PC-9 (cell line): ENCODE measurements around the gene CDK9. TPM values are rescaled to one million over a fixed set of nuclear protein-coding genes. Genes with fewer than 3 reads are reported as not detected.

Experiments used
- BruUV-seq: library from RNA; stranded (reverse); fragments of 400-500 nt; replicated peaks from 2 replicates; lab custom pipeline; 2021; lab: Mats Ljungman, UMichigan
- CTCF ChIA-PET: fragments of 300-600 bp; sonication (Branson Sonifier 250); formaldehyde crosslinking; loops from one replicate; lab custom pipeline; 2022; ENCODE audit warnings: antibody characterized with exemption; lab: Charles Lee
- POLR2A ChIA-PET: fragments of 300-600 bp; sonication (Branson Sonifier 250); formaldehyde crosslinking; loops from one replicate; lab custom pipeline; 2022; ENCODE audit warnings: antibody characterized with exemption; ENCODE audit not compliant: unreplicated experiment; lab: Charles Lee
- DNase-seq, 2 experiments: peaks; one replicate each; pipeline versions ENCODE4 v3.0.0 to v3.0.0-alpha.2; 2015 to 2022; ENCODE audit warnings: mixed read lengths in 1 of 2
- H2AFZ ChIP-seq: fragments of 200-600 bp; sonication (generic); 2 replicates; pipeline ENCODE4 v1.8.1; 2017; ENCODE audit warnings: antibody characterized with exemption
- H3F3A ChIP-seq: fragments of 200-600 bp; sonication (generic); 2 replicates; pipeline ENCODE4 v1.8.1; 2017; ENCODE audit warnings: antibody characterized with exemption, mild to moderate bottlenecking, low read depth; ENCODE audit not compliant: insufficient read depth
- H3K27ac ChIP-seq: fragments of 200-600 bp; sonication (generic); 2 replicates; pipeline ENCODE4 v1.6.1; 2016; ENCODE audit warnings: mixed run types
- H3K27me3 ChIP-seq: fragments of 200-600 bp; sonication (generic); 2 replicates; pipeline ENCODE4 v1.6.1; 2016; ENCODE audit warnings: low read depth, mixed run types; ENCODE audit not compliant: insufficient read depth
- H3K36me3 ChIP-seq: fragments of 200-600 bp; sonication (generic); 2 replicates; pipeline ENCODE4 v1.6.1; 2016; ENCODE audit warnings: low read depth, mixed run types
- H3K4me1 ChIP-seq: fragments of 200-600 bp; sonication (generic); replicated peaks from 2 replicates; pipeline ENCODE4 v1.6.1; 2016; ENCODE audit warnings: mixed run types; ENCODE audit not compliant: insufficient read depth
- H3K4me2 ChIP-seq: fragments of 200-600 bp; sonication (generic); 2 replicates; pipeline ENCODE4 v1.6.1; 2017; ENCODE audit warnings: mixed run types
- H3K4me3 ChIP-seq: fragments of 200-600 bp; sonication (generic); 2 replicates; pipeline ENCODE4 v1.6.1; 2016; ENCODE audit warnings: mixed run types
- H3K79me2 ChIP-seq: fragments of 200-600 bp; sonication (generic); 2 replicates; pipeline ENCODE4 v1.6.1; 2017; ENCODE audit warnings: low read depth, mixed run types
- H3K9me2 ChIP-seq: fragments of 200-600 bp; sonication (generic); 2 replicates; pipeline ENCODE4 v1.8.1; 2017; ENCODE audit warnings: mild to moderate bottlenecking; ENCODE audit not compliant: insufficient read depth
- H3K9me3 ChIP-seq: fragments of 200-600 bp; sonication (generic); 2 replicates; pipeline ENCODE4 v1.8.1; 2016; ENCODE audit warnings: low read depth; ENCODE audit not compliant: insufficient read depth
- H4K20me1 ChIP-seq: fragments of 200-600 bp; sonication (generic); 2 replicates; pipeline ENCODE4 v1.8.1; 2017; ENCODE audit not compliant: insufficient read depth
- CTCF ChIP-seq: fragments of 200-600 bp; sonication (generic); conservative IDR thresholded peaks from 2 replicates; pipeline ENCODE4 v1.6.1; 2017; ENCODE audit warnings: mixed run types, antibody characterized with exemption, mild to moderate bottlenecking, moderate library complexity
- EZH2 ChIP-seq: fragments of 200-600 bp; sonication (generic); IDR thresholded peaks from 2 replicates; pipeline ENCODE4 v1.8.0; 2017; ENCODE audit warnings: antibody characterized with exemption, low read depth
- intact Hi-C: fragments of 100-400 bp; cut with micrococcal nuclease; formaldehyde crosslinking; loops from one replicate; pipeline ENCODE4 v1.10.0; 2022; ENCODE audit not compliant: unreplicated experiment
- total RNA-seq: library from RNA; stranded (reverse); gene quantifications from 2 replicates; pipeline ENCODE4 v1.2.3, GENCODE V29; 2021

CDK9 gene
- total RNA-seq, 1 experiment from 2014 or later = 93.8 TPM

GRCh38 chr9:127809540-127810377 lies 23.9 kb downstream of the CDK9 start:
- no peak for TF ChIP-seq EZH2
- no peak for TF ChIP-seq CTCF
- no peak overlapping the region for H3K27ac ChIP-seq
- H3K9me3 ChIP-seq = no peaks in the 10 kb centered on the region
- H3K9me2 ChIP-seq = no peaks in the 10 kb centered on the region
- H2AFZ ChIP-seq = no peak overlapping the region
- intact Hi-C loops = no loop called here
- no TSS peak for BruUV-seq
- no peaks in the 10 kb centered on the region for H3K27me3 ChIP-seq
- peaks cover 22% of the 10 kb centered on the region; the same call in 1 of the 2 replicates for H4K20me1 ChIP-seq
- no peak overlapping the region for H3K4me3 ChIP-seq
- H3K4me2 ChIP-seq = no peak overlapping the region
- H3K36me3 ChIP-seq = peaks cover 42% of the 10 kb centered on the region
- DNase-seq = no peak
- H3K79me2 ChIP-seq = peaks cover 22% of the 10 kb centered on the region
- H3K4me1 ChIP-seq = peaks cover 6% of the 10 kb centered on the region
- H3F3A ChIP-seq = peaks cover 24% of the 10 kb centered on the region; the same call in 1 of the 2 replicates
- ChIA-PET POLR2A (no interaction called here), CTCF (no interaction called here)

- Histone ChIP-seq H2AFZ (no peak overlapping the region), H3K27me3 (no peaks in the 10 kb centered on the region), H4K20me1 (peaks cover 22% of the 10 kb centered on the region; the same call in 1 of the 2 replicates), H3K4me1 (no peaks in the 10 kb centered on the region), H3K36me3 (peaks cover 34% of the 10 kb centered on the region; the same call in 1 of the 2 replicates), H3K9me2 (no peaks in the 10 kb centered on the region), H3K4me2 (no peak overlapping the region), H3K9me3 (no peaks in the 10 kb centered on the region), H3K79me2 (peaks cover 14% of the 10 kb centered on the region), H3K27ac (no peak overlapping the region), H3K4me3 (no peak overlapping the region), H3F3A (peaks cover 19% of the 10 kb centered on the region; the same call in 1 of the 2 replicates)
- DNase-seq = no peak
- intact Hi-C loops = no loop called here
- ChIA-PET CTCF (no interaction called here), POLR2A (no interaction called here)
- TF ChIP-seq EZH2 (no peak), CTCF (no peak)
- no TSS peak for BruUV-seq
These were observed 24.7 kb downstream of the CDK9 start for GRCh38 chr9:127810378-127811187.

GRCh38 chr9:127812011-127812410 lies 26.2 kb downstream of the CDK9 start:
- no peak for TF ChIP-seq EZH2
- no peak for TF ChIP-seq CTCF
- Histone ChIP-seq H3K79me2 (0 out of 2 replicates have a peak, but pooled peaks cover 3% of the 10 kb centered on the region), H2AFZ (no peak overlapping the region), H3K27ac (no peak overlapping the region), H4K20me1 (peaks cover 18% of the 10 kb centered on the region; the same call in 1 of the 2 replicates), H3K9me3 (no peaks in the 10 kb centered on the region), H3K4me2 (no peak overlapping the region), H3K36me3 (peaks cover 26% of the 10 kb centered on the region; the same call in 1 of the 2 replicates), H3K4me1 (no peaks in the 10 kb centered on the region), H3K4me3 (no peak overlapping the region), H3F3A (peaks cover 19% of the 10 kb centered on the region; the same call in 1 of the 2 replicates), H3K9me2 (no peaks in the 10 kb centered on the region), H3K27me3 (no peaks in the 10 kb centered on the region)
- intact Hi-C loops = no loop called here
- DNase-seq = no peak
- POLR2A ChIA-PET = no interaction called here
- CTCF ChIA-PET = no interaction called here
- BruUV-seq = no TSS peak
